Measurements from ENCODE around the gene PPM1B. TPM values are rescaled to one million over a fixed set of nuclear protein-coding genes. Genes with fewer than 3 reads are reported as not detected.

PPM1B gene
- total RNA-seq, 4 donors from 2014 or later = 14.9 to 53.8 (median 19.1) TPM

DNA sequence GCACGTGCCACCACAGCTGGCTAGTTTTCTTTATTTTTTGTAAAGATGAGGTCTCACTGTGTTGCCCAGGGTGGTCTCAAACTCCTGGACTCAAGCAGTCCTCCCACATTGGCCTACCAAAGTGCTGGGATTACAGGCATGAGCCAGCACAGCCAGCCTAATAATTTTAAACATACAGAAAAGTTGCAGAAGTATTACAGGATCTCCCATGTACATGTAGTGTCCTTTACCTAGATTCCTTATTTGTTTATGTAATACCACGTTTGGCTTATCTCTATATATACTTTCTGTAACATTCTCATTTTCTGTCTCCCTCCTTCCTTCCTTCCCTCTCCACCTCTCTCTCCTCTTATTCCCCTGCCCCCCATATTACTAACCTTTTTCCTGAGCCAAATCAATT, 41.7 kb downstream of the PPM1B start:
- H3K4me3 ChIP-seq = no peak overlapping the region
- H3K36me3 ChIP-seq = peaks cover 0 to 54% (median 10%) of the 10 kb centered on the region in 3 donors
- intact Hi-C loops (cut with DNase I) = no loop called here
- 91 to 92% methylated on average over 2 of the region's 2 CpGs for WGBS, 2 donors
- TF ChIP-seq, protein P1, sequence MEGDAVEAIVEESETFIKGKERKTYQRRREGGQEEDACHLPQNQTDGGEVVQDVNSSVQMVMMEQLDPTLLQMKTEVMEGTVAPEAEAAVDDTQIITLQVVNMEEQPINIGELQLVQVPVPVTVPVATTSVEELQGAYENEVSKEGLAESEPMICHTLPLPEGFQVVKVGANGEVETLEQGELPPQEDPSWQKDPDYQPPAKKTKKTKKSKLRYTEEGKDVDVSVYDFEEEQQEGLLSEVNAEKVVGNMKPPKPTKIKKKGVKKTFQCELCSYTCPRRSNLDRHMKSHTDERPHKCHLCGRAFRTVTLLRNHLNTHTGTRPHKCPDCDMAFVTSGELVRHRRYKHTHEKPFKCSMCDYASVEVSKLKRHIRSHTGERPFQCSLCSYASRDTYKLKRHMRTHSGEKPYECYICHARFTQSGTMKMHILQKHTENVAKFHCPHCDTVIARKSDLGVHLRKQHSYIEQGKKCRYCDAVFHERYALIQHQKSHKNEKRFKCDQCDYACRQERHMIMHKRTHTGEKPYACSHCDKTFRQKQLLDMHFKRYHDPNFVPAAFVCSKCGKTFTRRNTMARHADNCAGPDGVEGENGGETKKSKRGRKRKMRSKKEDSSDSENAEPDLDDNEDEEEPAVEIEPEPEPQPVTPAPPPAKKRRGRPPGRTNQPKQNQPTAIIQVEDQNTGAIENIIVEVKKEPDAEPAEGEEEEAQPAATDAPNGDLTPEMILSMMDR (IDR thresholded peaks at IDR 0.05) = no peak
- TF ChIP-seq POLR2A (IDR thresholded peaks at IDR 0.05) = no peak
- no peak overlapping the region for H3K27ac ChIP-seq
- peaks cover 0 to 16% (median 0%) of the 10 kb centered on the region in 3 donors for H3K4me1 ChIP-seq
- H3K27me3 ChIP-seq = no peaks in the 10 kb centered on the region
- H3K9me3 ChIP-seq = peaks cover 0 to 10% (median 0%) of the 10 kb centered on the region in 3 donors
- DNase-seq = no peak

DNA sequence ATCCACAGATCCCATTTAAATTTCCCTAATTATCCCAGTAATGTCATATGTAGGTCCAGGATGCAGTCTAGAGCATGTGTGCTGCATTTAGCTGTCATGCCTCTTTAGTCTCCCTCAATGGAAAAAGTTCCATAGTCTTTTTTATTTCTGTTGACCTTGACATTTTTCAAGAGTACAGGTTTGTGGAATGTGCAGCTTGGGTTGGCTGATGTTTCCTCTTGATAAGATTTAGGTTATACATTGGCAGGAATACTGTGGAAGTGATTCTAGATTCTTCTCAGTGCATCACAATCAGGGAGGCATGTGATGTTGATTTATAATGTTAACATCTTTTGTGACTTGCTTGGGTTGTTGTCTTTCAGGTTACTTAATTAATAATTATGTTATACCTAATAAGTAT, 42.5 kb downstream of the PPM1B start:
- no peak for TF ChIP-seq POLR2A (IDR thresholded peaks at IDR 0.05)
- TF ChIP-seq, protein P1 (IDR thresholded peaks at IDR 0.05) = no peak
- no peak overlapping the region for H3K27ac ChIP-seq
- intact Hi-C loops (cut with DNase I) = no loop called here
- H3K4me3 ChIP-seq = no peak overlapping the region
- H3K9me3 ChIP-seq = peaks cover 0 to 10% (median 0%) of the 10 kb centered on the region in 3 donors
- H3K36me3 ChIP-seq = peaks cover 0 to 62% (median 10%) of the 10 kb centered on the region in 3 donors
- H3K27me3 ChIP-seq = no peaks in the 10 kb centered on the region
- H3K4me1 ChIP-seq = peaks cover 0 to 16% (median 0%) of the 10 kb centered on the region in 3 donors
- DNase-seq = no peak

DNA sequence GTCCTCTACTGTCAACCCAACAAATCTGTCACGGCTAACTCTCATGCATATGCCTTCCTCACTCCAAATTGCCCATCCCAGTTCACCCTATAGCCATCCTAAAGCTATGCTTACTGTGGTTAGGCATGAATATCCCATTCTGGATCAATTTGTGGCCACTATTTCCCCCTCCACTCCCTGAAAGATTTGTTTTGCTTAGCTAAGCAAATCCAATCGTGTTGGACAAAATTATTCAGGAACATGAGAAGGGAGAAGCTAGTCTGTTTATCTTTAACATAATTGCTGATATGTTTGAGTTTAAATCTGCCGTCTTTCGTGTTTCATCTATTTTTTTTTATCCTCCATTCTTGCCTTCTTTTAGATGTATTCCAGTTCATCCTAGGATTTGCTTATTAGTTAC, 43.6 kb downstream of the PPM1B start:
- WGBS, 2 donors = 78 to 90% methylated on average over 4 of the region's 4 CpGs
- Histone ChIP-seq H3K4me3 (no peak overlapping the region), H3K27ac (no peak overlapping the region), H3K9me3 (peaks cover 0 to 10% (median 0%) of the 10 kb centered on the region in 3 donors), H3K36me3 (peaks cover 0 to 63% (median 10%) of the 10 kb centered on the region in 3 donors), H3K4me1 (peaks cover 0 to 10% (median 0%) of the 10 kb centered on the region in 3 donors), H3K27me3 (no peaks in the 10 kb centered on the region)
- TF ChIP-seq, protein P1 (IDR thresholded peaks at IDR 0.05) = no peak
- no peak for TF ChIP-seq POLR2A (IDR thresholded peaks at IDR 0.05)
- DNase-seq = no peak
- intact Hi-C loops (cut with DNase I) = no loop called here

DNA sequence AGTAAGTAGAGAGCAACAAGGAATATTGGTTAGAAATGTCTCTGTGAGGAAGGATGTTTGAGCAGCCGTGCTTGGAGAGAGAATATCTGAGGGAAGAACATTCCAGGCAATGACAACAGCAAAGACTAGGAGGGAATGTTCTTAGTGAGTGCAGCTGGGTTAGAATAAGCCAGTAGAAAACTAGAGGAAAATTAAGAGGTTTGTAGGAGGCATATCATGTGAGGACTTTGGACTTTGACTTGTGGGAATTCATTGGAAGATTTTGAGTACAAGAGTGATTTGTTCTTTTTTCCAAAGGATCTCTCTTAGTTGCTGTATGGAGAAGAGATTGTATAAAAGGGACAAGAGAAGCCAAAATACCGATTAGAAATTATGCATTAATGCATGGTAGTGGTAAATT, 47.2 kb downstream of the PPM1B start:
- Histone ChIP-seq H3K27me3 (no peaks in the 10 kb centered on the region), H3K27ac (no peak overlapping the region), H3K4me1 (peaks cover 0 to 7% (median 0%) of the 10 kb centered on the region in 3 donors), H3K9me3 (no peaks in the 10 kb centered on the region), H3K4me3 (no peak overlapping the region), H3K36me3 (peaks cover 0 to 75% (median 3%) of the 10 kb centered on the region in 3 donors)
- 90 to 94% methylated on average over 2 of the region's 2 CpGs for WGBS, 2 donors
- DNase-seq = no peak
- no peak for TF ChIP-seq POLR2A (IDR thresholded peaks at IDR 0.05)
- TF ChIP-seq, protein P1 (IDR thresholded peaks at IDR 0.05) = no peak
- intact Hi-C loops (cut with DNase I) = no loop called here

DNA sequence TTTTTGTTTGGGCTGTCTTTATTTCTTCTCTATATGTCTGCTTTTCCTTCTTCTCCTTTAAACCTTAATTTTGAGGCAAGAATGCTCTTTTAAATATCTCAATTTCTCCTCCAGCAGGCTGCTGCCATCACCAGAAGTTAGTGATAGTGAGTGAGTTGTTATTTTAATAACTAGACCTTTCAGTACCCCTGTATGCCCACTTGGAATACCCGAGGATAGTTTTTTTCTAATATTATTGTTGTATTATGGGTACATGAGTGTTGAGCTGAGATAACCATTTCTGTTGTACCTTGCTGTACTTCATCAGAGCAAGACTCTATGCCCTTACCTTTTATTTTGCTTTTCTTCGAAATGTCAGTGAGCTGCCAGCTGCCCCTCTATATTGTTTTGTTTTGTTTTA, 50.1 kb downstream of the PPM1B start:
- TF ChIP-seq, protein P1 (IDR thresholded peaks at IDR 0.05) = no peak
- TF ChIP-seq POLR2A (IDR thresholded peaks at IDR 0.05) = no peak
- H3K27ac ChIP-seq = no peak overlapping the region
- no peaks in the 10 kb centered on the region for H3K4me1 ChIP-seq
- no peak overlapping the region for H3K4me3 ChIP-seq
- no peaks in the 10 kb centered on the region for H3K27me3 ChIP-seq
- intact Hi-C loops (cut with DNase I) = no loop called here
- no peak for DNase-seq
- H3K36me3 ChIP-seq = peaks cover 0 to 72% (median 0%) of the 10 kb centered on the region in 3 donors
- WGBS, 2 donors = 84 to 100% methylated on average over 2 of the region's 2 CpGs
- H3K9me3 ChIP-seq = no peaks in the 10 kb centered on the region

All from esophagus squamous epithelium (tissue), 5 donors.